HG03045 (cell line): ENCODE results near the gene TLL2.
"Not testable (repeated sequence)": the region's sequence is repeated elsewhere in the genome, so short reads cannot be mapped to it uniquely, and the experiment has no call there.

ENCODE experiments used
- ATAC-seq: cut with Tn5 transposase; IDR thresholded peaks from one replicate; pipeline ENCODE4 v1.9.1; 2021; ENCODE audit warnings: mild to moderate bottlenecking, moderate library complexity; ENCODE audit not compliant: unreplicated experiment

TLL2 gene

DNA sequence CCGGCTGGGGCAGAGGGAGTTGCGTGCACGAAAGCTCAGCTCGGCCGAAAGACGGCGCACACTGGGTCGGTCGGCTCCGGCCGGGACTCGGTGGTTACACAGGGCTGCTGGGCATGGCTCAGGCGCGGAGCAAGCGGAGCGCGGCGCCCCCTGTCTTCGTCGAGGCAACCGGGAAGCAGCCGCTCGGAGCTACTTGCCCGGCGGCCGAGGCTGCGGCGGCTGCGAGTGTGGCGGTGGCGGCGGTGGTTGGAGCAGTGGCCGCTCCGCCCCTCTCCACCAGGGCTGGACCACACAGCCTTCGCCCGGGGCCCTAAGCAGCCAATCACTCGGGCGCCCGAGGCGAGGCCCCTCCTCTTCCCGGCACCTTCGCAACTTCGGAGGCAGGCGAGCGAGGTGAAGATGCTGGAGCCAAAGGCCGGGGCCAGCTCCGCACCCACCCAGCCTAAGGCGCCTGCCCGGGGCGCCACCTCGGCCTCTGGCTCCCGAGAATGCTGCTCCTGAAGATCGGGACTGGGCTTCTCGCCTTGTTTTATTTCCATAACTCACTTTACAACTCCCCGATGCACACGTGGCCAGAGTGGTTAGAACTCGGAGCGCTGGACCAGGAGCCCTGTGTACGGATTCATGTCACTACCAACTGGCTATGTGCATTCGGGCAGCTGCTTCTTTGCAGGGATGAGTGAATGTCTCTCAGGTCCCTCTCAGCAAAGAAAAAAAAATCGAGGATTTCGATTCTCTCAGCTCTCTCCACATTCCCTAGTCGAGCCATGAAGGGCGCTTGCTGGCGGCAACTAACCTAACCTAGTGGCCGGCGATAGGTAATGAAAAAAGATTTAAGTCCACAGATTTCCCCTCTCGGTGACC, at the start of gene TLL2:
Gene TLL2, minus strand, starts transcription at position 229 of the 864 bp plus-strand sequence. CDS start 241 bp downstream, outside the sequence.
- peak; percentile 84 for ATAC-seq

- ATAC-seq: no peak
These were observed 47.5 kb upstream of the TLL2 start for GRCh38 chr10:96560966-96561887.

GRCh38 chr10:96560489-96560888, 46.8 kb upstream of the TLL2 start:
- ATAC-seq: no peak

DNA sequence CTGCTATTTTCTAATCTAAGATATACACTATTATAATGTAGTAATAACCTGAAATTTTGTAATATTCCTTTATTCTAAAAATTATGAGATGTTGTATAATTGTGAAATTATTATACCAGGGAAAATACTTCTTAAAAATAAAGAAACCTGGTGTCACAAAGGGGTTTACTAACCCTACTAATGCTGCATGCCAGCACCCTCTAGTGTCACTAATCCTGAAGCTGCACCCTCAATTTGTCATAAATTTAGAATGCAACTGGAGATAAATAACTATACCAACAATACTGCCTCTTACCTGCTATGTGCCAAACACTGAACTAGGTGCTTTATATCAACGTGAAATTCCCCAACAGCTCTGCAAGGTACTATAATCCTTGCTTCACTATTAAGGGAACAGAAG, 42.3 kb upstream of the TLL2 start:
- ATAC-seq: no peak

DNA sequence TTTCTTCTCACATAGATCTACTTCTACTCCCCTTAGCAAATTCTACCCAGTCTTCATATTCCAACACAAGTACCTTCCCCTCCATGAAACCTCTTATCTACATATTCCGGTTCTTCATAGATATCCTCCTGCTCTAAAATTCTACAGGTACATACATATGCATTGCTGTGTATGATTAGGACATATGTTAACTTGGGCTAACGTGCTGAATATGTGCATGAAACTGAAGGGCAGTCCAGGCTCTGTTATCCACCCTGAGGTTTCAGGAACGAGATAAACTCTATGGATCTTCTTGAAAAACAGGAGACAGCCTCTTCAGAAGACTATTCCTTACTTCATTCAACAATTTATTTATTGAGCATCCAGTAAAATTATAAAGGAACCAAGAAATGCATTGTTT, 41.6 kb upstream of the TLL2 start:
- no peak for ATAC-seq

DNA sequence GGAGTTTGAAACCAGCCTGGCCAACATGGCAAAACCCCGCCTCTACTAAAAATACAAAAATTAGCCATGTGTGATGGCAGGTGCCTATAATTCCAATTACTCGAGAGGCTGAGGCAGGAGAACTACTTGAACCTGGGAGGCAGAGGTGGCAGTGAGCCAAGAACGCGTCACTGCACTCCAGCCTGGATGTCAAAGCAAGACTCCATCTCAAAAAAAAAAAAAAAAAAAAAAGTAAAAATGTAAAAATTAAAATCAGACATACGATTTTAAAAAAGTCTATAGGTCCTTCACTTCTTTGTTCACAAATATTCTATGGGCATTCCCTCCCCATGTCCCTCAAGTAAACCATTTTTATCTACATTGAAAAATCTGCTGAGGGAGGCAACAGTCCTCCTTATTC, 34.9 kb upstream of the TLL2 start:
- ATAC-seq: no peak

DNA sequence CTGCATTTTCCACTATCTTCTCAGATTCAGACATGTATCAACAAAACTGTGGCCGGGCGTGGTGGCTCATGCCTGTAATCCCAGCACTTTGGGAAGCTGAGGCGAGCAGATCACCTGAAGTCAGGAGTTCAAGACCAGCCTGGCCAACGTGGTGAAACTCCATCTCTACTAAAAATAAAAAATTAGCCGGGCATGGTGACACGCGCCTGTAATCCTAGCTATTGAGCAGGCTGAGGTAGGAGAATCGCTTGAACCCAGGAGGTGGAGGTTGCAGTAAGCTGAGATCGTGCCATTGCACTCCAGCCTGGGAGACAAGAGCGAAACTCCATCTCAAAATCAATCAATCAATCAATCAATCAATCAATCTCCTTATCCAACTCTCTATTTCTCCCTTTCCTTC, 31.8 kb upstream of the TLL2 start:
- not testable (repeated sequence) for ATAC-seq

DNA sequence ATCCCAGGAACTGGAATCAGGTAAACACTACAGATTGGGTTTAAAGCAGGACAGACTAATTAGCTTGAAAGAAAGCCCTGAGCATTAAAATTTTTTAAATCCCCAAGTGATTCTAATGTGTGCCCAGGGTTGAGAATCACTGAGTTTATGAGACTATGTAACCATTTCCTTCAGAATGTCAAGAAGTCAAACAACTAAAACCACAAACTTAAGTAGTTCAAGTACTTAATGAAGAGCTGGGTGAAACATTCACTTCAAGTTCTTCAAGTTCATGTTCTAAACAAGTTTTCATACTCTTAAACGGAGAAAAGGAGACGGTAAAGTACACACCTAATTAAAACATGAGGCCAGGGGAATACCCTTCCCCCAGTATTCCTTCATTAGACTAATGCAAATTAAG, 28.2 kb upstream of the TLL2 start:
- no peak for ATAC-seq

DNA sequence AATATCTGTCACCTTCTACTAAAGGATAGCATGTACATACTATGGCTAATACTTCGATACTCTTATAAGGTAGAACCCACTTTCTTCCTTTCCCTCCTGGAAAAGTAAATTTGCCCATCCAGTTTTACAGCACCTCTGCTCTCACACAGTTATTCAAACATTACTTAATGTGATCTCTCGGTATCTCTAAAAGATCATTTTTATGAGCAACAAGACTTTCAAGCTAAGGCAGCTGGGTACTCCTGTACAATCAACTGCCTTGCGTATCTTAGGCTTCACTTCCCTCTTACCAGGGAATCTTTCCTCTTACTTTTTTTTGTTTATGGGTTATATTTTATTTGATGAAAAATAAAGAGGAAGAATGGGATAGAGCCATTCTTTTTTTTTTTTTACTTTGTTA, 26.5 kb upstream of the TLL2 start:
- ATAC-seq: no peak

DNA sequence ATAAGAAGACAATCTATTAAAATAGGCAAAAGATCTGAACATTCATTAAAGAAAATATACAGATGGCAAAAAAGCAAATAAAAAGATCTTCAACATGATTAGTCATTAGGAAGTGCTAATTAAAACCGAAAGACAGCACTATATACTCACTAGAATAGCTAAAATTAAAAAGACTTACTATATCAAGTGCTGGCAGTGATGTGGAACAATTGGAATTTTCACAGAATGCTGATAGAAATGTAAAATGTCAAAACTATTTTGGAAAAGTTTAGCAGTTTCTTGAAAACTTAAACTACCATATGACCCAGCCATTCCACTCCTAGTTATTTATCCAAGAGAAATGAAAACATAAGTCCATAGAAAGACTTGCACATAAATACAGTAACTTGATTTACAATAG, 25.0 kb upstream of the TLL2 start:
- ATAC-seq: no peak

DNA sequence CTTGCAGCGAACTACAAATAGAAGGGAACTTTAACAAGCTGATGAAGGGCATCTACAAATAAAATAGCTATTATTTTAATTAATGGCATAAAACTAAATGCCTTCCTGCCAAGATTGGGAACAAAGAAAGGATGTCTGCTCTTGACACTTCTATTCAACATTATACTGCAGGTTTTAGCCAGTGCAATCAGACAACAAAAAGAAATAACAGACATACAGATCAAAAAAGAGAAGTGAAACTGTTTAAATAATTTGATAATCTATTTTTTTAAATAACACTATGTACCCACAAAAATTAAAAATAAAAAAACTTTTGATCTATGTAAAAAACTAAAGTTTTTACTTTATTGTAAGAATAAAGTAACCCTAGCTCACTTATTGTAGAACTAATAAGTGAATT, 22.4 kb upstream of the TLL2 start:
- ATAC-seq: no peak

- no peak for ATAC-seq
These were observed 18.8 kb upstream of the TLL2 start for GRCh38 chr10:96532523-96532922.

DNA sequence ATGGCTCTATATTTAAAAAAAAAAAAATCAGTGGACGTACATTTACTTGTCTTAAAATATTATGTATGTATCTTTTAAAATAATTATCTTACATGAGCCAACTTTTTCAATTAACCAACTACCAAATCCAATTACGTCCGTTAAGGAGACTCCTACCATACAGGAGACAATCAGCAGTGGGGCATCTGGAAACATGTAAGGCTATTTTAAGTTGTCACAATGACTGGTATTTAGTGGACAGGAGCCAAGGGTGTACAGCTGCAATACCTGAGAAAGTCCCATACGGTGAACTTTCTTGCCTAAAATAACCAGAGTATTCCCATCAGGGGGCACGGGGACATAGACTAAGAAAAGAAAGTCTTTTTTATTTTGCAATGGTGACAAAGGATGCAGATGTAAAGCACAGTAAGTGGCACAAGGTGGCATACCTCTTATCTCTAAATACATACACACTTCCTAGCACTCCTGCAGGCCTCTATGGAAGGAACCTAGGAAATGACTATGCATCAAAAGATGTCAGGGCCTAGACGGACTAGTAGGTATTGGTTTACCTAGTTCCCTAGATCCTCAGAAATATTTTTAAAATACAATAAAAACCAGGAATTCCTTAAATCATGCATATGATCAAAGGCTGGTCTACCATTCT, 16.0 kb upstream of the TLL2 start:
- no peak for ATAC-seq

GRCh38 chr10:96524741-96525140, 11.0 kb upstream of the TLL2 start:
- no peak for ATAC-seq

- ATAC-seq: no peak
These were observed 3.6 kb upstream of the TLL2 start for GRCh38 chr10:96517284-96517683.

- no peak for ATAC-seq
These were observed 2.6 kb upstream of the TLL2 start for GRCh38 chr10:96516337-96516736.

DNA sequence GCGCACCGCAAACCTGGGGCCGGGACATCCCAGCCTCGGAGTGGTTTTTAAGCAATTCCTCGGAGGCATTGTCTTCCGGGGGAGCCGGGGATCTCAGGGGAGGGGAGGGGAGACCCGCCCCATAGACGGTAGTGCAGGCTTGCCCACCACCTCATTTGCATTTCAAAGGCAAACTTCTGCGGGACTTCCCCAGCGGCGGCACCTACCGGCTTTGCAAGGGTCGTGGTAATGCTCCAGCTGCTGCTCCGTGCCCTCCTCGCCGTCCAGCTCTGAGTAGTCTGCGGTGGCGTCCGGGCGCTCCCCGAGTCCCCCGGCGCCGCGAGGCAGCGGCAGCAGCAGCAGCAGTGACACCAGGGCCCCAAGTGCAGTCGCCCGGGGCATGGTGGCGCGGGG, 425 bp downstream of the TLL2 start:
- peak; percentile 45 for ATAC-seq

DNA sequence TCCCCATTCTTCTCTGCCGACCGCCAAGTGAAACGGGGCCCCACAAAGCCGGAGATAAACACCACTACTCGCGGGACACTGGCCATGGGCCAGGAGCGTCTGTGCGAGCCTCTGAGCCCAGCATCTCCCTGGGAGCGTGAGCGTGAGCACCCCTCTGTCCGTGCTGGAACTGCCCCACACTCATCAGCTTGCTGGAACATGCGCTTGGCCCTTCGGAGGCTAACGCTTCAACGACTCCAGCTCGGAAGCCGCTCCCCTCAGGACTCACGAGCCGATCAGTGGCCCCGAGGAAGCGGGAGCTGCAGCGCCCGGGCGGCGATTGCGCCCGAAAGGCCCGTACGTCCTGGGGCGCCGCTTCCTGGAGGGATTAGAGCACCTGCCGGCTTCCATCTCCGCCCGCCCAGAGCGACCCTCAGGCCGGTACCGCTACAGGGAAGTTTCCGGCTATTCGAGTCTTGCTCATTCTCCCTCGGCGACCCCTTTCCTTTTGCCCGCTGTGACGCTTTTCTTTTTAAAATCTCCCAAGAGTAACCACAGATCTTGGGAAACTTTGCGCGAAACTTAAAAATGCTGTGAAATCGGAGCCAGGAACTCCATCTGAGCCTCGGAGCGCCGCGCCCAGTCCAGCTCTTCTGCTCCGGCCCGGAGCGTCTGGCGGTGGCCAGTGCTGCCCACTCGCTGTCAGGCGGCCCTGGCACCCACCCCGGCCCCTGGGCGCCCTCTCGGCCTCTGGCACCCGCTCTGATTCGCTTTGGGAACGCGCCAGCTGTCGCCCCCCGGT, 1.0 kb downstream of the TLL2 start:
- ATAC-seq: no peak

DNA sequence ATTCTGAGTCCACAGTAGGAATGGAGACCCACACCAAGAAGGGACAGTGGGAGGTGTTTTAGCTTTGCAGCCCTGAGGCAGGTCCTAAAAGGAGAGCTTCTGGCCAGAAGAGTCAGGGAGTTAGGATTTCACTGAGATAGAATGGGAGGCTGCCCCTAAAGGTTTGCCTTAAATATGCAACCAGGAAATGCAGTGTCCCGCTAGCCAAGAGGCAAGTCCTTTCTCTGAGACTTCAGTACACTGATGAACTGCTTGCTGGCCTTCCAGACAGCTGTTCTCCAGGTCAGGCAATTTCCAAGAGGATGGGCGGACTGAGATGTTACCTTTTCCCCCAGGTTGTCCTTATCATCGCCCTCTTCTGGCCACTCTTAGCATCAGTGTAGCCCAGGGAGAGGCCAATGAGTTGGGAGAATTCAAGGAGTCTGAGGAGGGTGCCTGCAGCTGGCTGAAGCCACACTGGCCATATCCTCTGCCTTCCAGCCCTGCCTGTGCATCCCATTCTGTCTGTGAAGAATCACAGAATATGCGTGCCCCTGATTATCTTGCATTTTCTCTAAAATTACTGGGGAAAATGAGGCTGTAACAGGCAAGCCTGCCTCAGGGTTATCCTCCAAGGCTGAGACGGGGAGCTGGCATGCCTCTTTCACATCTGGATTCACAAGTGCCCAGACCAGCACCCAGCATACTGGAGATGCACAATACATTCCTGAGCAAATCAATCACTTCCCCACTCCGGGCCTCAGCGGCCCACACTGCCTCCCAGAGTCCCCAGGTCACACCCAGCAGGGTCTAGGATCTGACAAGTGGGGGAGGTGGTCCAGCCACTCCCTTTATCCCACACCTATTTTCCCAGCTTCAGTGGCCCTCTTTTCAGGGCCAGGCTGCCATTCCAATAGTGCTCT, 2.4 kb downstream of the TLL2 start:
- ATAC-seq: no peak
